ENCODE measurements around the gene MAGI3.
"Not testable (repeated sequence)": the region's sequence is repeated elsewhere in the genome, so short reads cannot be mapped to it uniquely, and the experiment has no call there.

MAGI3 gene

GRCh38 chr1:113519556-113519955, 129.2 kb downstream of the MAGI3 start:
- no peak for DNase-seq

GRCh38 chr1:113530021-113530420, 139.7 kb downstream of the MAGI3 start:
- DNase-seq = no peak

GRCh38 chr1:113531321-113531720, 141.0 kb downstream of the MAGI3 start:
- DNase-seq = no peak

DNA sequence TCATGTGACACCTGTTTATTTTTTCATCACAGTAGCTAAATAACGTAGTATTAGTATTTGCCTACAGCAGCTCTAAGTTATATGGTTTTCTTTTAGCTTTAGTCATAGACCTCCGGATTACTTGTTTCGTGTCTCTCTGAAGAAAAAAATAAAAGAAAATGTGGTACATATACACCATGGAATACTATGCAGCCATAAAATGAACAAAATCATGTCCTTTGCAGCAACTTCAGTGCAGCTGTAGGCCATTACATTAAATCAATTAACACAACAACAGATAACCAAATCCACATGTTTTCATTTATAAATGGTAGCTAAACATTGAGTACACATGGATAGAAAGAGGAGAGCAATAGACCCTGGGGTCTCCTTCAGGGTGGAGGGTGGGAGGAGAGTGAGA, 142.7 kb downstream of the MAGI3 start:
- no peak for DNase-seq

DNA sequence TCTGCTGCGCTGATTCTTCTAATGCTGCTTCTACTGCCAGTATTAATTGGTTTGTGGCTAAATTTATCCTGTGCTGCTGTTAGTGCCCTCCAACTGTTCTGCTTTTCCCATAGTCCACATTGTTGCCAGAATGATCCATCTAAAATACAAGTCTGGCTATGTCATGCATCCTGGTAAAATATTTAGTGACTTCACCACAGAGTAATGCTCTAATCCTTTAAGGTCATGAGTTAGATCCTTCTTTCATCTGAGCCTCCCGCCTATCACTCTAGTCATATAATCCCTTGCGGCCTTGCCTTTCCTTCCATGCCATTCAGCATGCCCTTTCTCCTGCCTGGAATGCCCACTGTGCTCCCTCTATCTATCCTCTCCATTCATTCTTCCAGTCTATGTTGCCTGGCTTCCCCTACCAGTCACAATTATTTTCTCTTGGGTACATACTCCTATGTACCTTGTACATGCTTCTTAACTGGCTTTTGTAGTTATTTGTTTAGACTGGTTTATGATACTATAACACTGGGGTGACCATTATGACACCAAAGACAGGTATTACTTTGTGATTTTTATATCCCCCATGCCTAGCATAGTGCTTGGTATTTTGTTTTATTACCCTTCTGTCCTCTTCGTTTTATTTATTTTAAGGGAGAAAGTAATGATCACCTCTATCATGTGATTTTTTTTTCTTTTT, 144.0 kb downstream of the MAGI3 start:
- no peak for DNase-seq

DNA sequence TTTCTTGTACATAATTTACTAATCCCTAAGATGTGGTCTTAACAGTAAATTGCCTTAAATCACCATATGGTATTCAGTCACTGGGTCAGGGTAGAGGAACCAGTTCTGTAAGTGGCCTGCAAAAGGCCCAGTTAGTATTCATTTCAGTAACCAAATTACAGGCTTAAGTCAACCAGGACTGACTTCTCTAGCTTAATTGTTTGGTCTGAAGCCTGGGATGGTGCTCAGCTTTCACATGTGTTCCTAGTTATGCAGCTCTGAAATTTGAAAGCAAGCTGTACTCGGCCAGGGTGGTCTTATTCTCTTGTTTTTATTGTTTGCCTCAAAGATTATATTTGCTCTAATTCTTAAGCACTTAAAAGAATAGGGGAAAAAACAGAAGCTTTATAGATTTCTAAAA, 144.6 kb downstream of the MAGI3 start:
- DNase-seq = no peak

DNA sequence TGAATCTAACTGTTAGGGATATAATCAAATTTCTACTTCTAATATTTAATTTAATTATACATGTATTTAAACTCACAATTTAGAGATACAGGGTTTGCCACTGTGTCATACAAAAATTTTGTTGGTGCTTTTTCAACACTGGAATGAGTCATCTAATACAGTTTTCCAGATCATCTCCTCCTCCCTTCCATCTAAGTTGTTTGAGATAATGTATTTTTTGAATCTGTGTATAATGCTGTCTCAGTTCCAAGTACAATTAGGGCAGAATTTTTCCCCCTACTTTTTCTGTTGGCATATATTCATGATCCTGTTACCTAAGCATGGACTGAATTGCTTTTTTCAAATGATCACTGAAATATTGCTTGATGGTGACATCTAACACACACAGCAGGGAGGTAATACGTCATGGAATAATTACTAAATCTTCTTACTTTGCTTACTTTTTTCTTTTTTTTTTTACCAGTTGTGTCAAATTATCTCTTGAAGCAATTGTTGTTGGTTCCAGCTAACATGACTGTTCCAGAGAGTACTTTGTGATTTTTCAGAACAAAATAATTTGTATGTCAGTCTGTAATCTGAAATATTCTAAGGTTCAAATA, 146.0 kb downstream of the MAGI3 start:
- no peak for DNase-seq

DNA sequence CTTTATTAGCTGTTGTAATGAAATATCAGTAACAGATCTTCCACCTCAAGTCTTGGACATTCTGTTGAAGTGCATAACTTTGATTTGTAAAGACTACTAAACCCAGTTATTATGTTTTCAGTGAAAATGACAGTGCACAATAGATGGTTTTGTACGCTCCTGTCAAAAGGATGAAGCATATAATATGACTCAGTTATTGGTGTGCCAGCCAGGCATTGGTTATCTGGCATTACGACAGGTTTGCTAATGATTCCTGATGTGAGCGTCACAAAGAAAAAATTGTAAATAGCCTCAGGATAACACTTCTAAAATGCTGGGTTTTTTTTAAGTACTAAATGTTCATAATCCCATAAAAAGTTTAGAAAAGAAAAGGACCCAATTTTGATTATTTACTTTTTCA, 147.9 kb downstream of the MAGI3 start:
- no peak for DNase-seq

DNA sequence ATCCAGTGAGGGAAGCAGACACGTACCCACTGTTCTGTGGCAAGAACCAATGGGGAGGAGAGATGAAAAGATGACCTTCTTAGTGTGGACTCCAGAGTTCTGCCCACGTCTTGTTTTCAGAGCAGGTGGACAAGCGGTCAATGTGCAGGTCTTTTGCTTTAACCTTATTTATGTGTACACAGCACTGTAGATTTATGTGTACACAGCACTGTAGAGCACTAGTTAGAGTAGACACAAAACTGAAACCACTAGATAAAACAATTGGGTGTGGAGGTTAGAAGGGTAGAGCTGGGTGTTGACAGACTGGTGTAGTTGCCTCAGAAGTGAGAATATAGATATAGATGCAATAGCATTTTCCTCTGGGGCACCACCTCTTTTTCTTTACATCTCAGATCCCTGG, 150.0 kb downstream of the MAGI3 start:
- no peak for DNase-seq

- no peak for DNase-seq
These were observed 150.8 kb downstream of the MAGI3 start for GRCh38 chr1:113541106-113541505.

DNA sequence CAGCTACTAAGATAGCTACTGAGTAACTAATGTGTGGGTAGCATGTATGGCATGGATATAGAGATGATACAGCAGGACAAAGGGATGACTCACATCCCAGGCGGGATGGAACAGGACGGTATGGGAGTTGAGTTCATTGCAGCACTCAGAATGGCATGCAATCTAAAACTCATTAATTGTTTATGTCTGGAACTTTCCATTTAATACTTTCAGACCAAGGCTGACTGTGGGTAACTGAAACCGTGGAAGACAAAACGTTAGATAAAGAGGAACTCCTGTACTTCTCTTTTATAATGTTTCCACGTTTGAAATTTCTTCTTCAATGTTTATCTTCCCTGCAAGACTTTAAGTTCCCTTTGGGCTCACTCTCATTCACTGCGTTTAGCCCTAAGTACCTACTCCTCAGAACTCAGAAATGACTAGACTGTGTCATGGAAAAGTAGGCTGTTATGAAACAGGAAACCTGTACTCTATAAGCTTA, 151.9 kb downstream of the MAGI3 start:
- no peak for DNase-seq

DNA sequence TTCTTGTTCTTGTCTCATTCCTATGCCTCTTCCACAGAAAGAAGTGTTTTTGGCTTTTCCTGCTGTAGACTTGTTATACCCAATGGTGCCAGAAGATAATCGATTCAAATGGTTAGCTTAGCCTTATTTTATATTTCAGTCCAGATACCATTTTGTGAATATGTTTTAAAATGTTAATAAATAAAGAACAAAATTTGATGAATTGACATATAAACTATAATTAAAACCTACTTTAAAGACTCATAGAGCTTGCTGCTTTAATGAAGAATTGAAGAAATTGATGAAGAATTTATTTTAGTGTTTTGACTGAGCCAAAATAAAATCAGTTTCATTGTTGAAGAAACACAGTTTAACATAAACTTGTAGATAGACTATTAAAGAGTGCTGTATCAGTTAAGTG, 152.8 kb downstream of the MAGI3 start:
- DNase-seq = no peak

GRCh38 chr1:113545210-113545609, 154.9 kb downstream of the MAGI3 start:
- DNase-seq = no peak

GRCh38 chr1:113545626-113546025, 155.3 kb downstream of the MAGI3 start:
- no peak for DNase-seq

DNA sequence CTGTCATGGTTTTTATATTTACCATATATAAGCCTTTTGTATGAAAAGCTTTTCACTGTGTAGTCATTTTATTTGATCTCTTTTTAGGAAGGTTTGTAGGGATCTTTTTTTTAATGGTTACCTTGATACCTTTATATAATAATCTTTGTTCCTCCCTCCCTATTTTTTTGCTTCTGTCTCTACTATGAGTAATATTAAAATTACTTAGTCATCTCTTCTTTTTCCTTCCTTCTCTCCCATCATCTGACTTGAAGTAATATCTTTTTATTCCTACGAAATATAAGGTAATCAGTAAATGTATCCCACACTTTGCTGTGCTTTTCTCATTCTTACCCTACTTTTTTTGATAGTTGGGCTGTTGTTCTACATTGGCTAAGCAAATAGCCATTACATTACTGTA, 161.4 kb downstream of the MAGI3 start:
- no peak for DNase-seq

DNA sequence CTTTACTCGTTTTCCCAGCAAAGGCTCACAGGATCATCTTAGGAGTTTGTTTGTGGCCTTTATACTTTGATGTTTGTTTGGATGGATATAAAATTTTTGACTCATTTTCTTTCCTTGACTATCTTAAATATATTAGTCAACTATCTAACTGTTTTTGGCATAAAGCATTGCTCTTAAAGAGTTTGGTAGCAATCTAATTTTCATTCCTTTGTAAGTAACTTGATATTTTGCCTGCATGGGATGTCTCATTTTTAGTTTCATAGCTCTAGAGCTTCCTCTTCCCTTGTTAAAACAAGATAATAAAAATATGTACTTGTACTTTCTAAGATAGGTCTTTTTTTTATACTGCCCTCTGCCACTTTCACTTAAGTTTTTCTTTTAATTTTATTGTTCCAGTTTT, 161.9 kb downstream of the MAGI3 start:
- DNase-seq = no peak

DNA sequence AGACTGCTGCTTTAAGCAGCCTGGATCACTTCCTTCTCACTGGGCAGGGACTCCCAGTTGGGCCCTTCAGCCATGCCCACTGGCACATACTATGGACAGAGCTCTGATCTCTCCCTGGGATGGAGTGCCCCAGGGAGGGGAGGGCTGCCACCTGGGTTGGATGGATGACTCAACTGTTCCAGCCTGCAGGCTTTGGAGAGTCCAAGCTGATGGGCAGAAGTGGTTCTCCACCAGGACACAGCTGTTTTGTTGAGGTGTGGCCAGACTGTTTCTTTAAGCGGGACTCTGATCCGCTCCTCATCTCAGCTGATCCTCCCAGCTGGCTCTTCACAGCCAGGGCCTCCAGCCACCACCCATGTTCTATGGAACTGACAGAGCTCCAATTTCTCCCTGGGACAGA, 166.9 kb downstream of the MAGI3 start:
- no peak for DNase-seq

DNA sequence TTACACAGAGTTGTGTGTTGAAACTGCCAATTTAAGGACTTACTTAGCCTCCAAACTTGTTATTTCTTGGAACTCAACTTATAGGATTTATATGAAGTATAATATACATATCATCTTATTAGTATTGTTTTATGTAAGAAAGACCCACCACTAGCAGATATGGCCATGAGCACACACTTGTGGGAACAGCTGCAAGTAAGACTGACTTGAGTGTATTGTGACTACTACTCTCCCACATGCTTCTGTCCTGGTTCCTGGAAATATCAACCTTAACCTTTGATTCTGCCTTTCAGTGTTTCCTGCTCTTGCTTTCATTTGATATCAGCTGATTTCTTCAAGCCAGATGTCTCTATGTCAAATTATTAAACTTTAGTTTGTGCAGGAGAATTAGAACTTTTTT, 175.3 kb downstream of the MAGI3 start:
- DNase-seq = no peak

DNA sequence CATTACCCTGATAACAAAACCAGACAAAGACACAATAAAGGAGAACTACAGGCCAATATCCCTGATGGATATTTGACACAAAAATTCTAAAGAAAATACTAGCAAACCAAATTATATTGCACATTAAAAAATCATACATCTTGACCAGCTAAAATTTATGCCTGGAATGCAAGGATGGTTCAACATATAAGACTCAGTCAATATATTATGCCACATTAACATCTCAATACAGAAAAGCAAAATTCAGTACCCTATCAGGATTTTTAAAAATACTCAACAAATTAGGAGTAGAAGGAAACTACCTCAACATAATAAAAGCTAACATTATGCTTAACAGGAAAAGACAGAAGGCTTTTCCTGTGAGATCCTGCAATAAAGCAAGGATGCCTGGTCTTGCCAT, 177.1 kb downstream of the MAGI3 start:
- DNase-seq = no peak

DNA sequence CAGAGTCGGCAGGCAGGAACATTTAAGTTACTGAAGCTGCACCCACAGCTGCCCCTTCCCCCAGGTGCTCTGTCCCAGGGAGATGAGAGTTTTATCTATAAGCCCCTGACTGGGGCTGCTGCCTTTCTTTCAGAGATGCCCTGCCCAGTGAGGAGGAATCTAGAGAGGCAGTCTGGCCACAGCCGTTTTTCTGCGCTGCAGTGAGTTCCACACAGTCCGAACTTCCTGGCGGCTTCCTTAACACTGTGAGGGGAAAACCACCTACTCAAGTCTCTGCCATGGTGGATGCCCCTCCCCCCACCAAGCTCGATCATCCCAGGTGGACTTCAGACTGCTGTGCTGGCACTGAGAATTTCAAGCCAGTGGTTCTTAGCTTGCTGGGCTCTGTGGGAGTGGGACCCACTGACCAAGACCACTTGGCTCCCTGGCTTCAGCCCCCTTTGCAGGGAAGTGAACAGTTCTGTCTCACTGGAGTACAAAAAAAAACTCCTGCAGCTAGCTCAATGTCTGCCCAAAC, 185.5 kb downstream of the MAGI3 start:
- not testable (repeated sequence) for DNase-seq

- DNase-seq = no peak
These were observed 186.0 kb downstream of the MAGI3 start for GRCh38 chr1:113576271-113576670.

DNA sequence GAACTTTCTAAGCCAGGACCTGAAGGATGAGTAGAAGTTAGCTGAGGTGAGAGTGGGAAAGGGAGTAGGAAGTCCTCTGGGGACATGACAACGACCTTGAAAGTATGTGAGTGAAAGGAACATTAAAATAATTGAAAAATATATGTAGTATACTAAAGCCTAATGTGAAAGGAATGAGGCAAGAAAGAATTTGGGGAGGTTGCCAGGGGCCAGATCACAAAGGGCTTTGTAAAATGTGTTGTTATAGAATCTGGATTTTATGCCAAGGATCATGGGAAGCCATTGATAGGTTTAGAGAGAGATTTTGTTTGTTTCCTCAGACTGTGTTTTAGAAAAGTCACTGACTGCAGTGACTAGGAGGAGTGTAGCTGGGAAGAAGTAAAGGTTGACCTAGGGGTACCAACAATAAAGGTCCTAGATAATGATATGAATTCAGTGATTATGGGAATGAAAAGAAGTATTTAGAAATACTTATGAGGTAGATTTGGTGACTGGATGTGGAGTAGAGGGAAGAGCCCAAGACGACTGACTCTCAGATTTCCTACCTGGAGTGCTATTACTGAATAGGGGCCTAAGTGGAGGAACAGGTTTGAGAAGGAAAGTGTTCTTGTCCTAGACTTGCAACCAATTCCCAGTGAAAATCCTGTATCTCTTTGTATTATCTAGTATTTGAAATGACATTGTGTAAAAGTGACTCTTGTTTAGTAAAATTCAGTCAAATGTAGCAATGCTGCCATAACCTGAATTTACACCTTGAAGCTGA, 189.1 kb downstream of the MAGI3 start:
- DNase-seq = no peak

DNA sequence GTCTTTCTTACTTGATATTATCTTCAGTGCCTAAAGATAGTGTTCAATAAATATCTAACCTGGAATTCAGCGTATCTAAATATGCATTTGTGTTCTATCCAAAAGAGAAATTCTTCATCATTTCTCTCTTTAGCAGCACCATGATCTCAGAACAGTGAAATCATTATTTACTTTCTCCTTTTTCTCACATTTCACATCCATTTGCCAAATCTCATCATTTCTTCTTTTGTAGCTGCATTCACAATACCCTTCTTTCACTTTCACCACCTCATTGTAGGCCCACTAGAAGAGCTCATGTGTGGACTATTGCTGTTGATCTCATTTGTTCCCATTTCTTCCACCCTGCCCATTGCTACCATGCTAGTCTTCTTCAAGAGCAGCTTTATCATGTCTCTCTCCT, 191.0 kb downstream of the MAGI3 start:
- no peak for DNase-seq

DNA sequence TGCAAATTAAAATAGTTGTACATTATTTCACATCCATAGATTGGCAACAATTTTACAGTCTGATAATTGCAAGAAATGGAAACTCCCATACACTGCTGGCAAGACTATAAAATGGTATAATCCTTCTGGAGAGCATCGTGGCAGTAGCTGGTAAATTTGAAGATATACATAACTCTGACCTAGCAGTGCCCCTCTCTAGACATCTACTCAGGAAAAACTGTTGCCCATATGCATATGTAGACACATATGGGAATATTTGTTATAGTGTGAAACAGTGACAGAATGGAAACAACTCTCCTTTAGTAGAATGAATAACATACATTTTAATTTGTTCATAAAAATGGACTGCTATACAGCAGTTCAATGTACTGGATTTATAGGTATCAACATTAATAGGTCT, 191.8 kb downstream of the MAGI3 start:
- DNase-seq = no peak
